Measurements from ENCODE around the gene SORL1-AS1.

GRCh38 chr11:121465709-121466062 is 12.9 kb upstream of the SORL1-AS1 start:
- TF ChIP-seq POLR2A (IDR thresholded peaks at IDR 0.05) (no peak), CTCF (IDR thresholded peaks at IDR 0.05) (no peak)
